Measurements from ENCODE around the gene ITGAX. TPM values are rescaled to one million over a fixed set of nuclear protein-coding genes. Genes with fewer than 3 reads are reported as not detected.
"Not testable (repeated sequence)": the region's sequence is repeated elsewhere in the genome, so short reads cannot be mapped to it uniquely, and the experiment has no call there.

ITGAX gene
- 10 to 100 TPM in 2 of 6 donors, 1 to 10 TPM in 2, under 1 TPM in 2; 0.56 to 21.5 (median 1.8) TPM for total RNA-seq
- polyA plus RNA-seq: 1 to 10 TPM; 1.2 to 3.0 TPM

DNA sequence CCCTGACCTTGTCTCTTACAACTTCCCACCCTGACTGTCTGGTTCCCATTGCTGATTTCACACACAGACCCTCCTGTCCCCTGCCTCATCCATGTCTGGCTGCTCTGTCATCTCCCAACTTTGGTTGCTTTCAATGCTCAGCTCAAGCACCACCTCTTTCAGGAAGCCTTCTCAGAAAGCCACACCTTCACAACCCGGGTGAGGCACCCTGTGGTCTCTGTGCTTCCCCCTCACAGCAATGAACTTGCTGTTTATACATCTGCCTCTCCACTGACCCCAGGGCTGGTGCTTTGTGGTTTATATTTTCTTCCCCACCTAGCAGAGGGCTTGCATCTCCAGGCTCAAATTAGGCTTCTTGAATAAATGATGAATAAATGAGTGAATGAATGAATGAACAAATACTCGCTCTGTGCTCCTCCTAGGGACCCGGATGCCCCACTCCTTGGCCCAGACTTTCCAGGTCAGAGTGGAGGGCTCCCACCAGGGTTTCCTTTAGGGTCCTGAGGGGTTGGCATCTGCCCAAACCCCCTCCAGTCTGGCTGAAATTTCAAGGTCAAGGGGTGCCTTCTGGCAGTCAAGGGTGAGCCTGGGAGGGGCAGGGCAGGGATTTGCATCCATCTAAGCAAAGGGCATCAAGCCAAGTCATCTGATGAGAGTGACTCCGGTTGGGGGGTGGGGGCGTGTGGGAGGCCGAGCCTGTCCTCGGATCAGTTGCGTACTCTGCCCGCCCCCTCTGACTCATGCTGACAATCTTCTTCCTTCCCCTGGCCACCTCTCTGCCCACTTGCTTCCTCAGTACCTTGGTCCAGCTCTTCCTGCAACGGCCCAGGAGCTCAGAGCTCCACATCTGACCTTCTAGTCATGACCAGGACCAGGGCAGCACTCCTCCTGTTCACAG, at the start of gene ITGAX:
Gene ITGAX (plus strand): TSS at position 783 of the 898 bp plus-strand sequence. CDS start 79 bp downstream, at position 862.
- Histone ChIP-seq H3K4me3 (no peak within 1 kb of the TSS), H3K27ac (peak within 1 kb of the TSS in 2 of 4 donors; percentile 25 to 37), H3K36me3 (no peaks in the 10 kb centered on the region), H3K27me3 (no peaks in the 10 kb centered on the region), H3K9me3 (no peaks in the 10 kb centered on the region), H3K4me1 (no peaks in the 10 kb centered on the region)
- WGBS, 2 donors: 35 to 37% methylated on average over 10 of the region's 10 CpGs
- DNase-seq: peak in 2 of 6 donors; percentile 14 to 72
- intact Hi-C loops (cut with DNase I): no loop called here
- TF ChIP-seq, protein P1, sequence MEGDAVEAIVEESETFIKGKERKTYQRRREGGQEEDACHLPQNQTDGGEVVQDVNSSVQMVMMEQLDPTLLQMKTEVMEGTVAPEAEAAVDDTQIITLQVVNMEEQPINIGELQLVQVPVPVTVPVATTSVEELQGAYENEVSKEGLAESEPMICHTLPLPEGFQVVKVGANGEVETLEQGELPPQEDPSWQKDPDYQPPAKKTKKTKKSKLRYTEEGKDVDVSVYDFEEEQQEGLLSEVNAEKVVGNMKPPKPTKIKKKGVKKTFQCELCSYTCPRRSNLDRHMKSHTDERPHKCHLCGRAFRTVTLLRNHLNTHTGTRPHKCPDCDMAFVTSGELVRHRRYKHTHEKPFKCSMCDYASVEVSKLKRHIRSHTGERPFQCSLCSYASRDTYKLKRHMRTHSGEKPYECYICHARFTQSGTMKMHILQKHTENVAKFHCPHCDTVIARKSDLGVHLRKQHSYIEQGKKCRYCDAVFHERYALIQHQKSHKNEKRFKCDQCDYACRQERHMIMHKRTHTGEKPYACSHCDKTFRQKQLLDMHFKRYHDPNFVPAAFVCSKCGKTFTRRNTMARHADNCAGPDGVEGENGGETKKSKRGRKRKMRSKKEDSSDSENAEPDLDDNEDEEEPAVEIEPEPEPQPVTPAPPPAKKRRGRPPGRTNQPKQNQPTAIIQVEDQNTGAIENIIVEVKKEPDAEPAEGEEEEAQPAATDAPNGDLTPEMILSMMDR (IDR thresholded peaks at IDR 0.05): no peak
- no peak for FAIRE-seq
- peak in 3 of 4 donors; percentile 29 to 66 (median 60) for ATAC-seq

DNA sequence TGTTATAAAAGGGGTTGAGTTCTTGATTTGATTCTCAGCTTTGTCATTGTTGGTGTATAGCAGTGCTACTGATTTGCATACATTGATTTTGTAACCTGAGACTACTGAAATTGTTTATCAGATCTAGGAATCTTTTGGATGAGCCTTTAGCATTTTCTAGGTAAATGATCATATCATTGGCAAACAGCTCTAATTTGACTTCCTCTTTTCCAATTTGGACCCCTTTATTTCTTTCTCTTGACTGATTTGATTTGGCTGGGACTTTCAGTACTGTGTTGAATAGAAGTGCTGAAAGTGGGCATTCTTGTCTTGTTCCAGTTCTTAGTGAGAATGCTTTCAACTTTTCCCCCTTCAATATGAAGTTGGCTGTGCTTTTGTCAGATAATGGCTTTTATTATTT, 49.8 kb upstream of the ITGAX start:
- DNase-seq (no peak), ATAC-seq (no peak), FAIRE-seq (no peak)
- intact Hi-C loops (cut with DNase I): no loop called here
- H3K9me3 ChIP-seq: no peaks in the 10 kb centered on the region
- H3K27ac ChIP-seq: no peak overlapping the region
- H3K4me1 ChIP-seq: no peaks in the 10 kb centered on the region
- H3K36me3 ChIP-seq: no peaks in the 10 kb centered on the region
- TF ChIP-seq, protein P1 (IDR thresholded peaks at IDR 0.05): no peak
- no peaks in the 10 kb centered on the region for H3K27me3 ChIP-seq
- H3K4me3 ChIP-seq: no peak overlapping the region

DNA sequence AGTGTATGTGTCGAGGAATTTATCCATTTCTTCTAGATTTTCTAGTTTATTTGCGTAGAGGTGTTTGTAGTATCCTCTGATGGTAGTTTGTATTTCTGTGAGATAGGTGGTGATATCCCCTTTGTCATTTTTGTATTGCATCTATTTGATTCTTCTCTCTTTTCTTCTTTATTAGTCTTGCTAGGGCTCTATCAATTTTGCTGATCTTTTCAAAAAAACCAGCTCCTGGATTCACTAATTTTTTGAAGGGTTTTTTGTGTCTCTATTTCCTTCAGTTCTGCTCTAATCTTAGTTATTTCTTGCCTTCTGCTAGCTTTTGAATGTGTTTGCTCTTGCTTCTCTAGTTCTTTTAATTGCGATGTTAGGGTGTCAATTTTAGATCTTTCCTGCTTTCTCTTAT, 46.6 kb upstream of the ITGAX start:
- H3K27ac ChIP-seq; H3K36me3 ChIP-seq; intact Hi-C loops (cut with DNase I); DNase-seq; H3K4me1 ChIP-seq; H3K9me3 ChIP-seq; H3K4me3 ChIP-seq; ATAC-seq; H3K27me3 ChIP-seq; FAIRE-seq: not testable (repeated sequence)
- 71 to 100% methylated on average over 1 to 2 of the region's 3 CpGs for WGBS, 2 donors

DNA sequence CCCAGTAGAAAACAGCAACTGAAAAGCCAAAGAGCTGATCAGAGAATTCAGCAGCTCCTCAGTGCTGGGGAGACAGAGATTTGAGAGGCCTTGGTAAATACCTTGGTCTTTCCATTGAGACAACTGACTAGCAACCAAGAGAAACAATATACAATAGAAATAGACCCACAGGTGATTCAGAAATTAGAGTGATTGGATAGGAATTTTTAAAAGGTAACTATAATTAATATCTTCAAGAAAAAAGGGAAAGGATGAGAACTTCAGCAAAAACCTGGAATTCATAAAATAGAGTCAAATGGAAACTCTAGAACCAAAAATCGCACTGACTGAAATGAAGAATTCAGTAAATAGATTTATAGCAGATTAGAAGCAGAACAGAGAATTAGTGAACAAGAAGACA, 32.5 kb upstream of the ITGAX start:
- 62 to 65% methylated on average over 1 of the region's 1 CpG for WGBS, 2 donors
- FAIRE-seq: no peak
- intact Hi-C loops (cut with DNase I): no loop called here

DNA sequence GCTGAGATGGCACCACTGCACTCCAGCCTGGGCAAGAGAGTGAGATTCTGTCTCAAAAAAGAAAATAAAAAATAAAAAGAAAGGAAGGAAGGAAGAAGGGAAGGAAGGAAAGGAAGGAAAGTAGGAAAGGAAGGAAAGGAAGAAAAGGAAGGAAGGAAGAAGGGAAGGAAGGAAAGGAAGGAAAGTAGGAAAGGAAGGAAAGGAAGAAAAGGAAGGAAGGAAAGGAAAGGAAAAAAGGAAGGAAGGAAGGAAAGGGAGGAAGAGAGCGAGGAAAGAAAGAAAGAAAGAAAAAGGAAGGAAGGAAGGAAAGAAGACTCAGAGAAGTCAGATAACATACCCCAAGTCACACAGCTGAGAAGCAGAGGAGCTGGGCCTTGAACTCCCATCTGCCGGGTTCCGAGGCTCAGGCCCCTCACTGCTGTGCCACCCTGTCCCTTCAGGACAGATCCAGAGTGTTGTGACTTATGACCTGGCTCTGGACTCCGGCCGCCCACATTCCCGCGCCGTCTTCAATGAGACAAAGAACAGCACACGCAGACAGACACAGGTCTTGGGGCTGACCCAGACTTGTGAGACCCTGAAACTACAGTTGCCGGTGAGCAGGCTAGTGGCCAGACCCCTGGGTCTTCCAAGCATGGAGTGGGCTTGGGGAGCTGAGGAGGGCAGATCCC, 30.9 kb upstream of the ITGAX start:
- no peak for DNase-seq
- Histone ChIP-seq H3K4me3 (no peak overlapping the region), H3K27ac (no peak overlapping the region), H3K27me3 (peaks cover 0 to 6% (median 0%) of the 10 kb centered on the region in 4 donors), H3K4me1 (no peaks in the 10 kb centered on the region), H3K36me3 (no peaks in the 10 kb centered on the region), H3K9me3 (no peaks in the 10 kb centered on the region)
- WGBS, 2 donors: 77 to 79% methylated on average over 10 of the region's 10 CpGs
- FAIRE-seq: no peak
- TF ChIP-seq, protein P1 (IDR thresholded peaks at IDR 0.05): no peak
- intact Hi-C loops (cut with DNase I): no loop called here
- no peak for ATAC-seq

More for the DNA sequence above, 32.5 kb upstream of the ITGAX start:
- Histone ChIP-seq H3K4me3 (no peak overlapping the region), H3K27me3 (peaks cover 0 to 6% (median 0%) of the 10 kb centered on the region in 4 donors), H3K27ac (no peak overlapping the region), H3K4me1 (no peaks in the 10 kb centered on the region), H3K36me3 (no peaks in the 10 kb centered on the region), H3K9me3 (no peaks in the 10 kb centered on the region)
- TF ChIP-seq, protein P1 (IDR thresholded peaks at IDR 0.05): no peak
- no peak for DNase-seq
- ATAC-seq: no peak

All from pancreas (tissue), 10 donors.